Mammary epithelial cell (primary cell): ENCODE measurements around the gene AGR2.

Experiments used
- EZH2 ChIP-seq: IDR thresholded peaks from 2 replicates; pipeline ENCODE4 v1.6.1; 2012; ENCODE audit warnings: low read length, inconsistent platforms, borderline replicate concordance
- TF ChIP-seq, protein P1 (sequence below), 2 donors: IDR thresholded peaks in 1 of 2; conservative IDR thresholded peaks in 1 of 2; 2 replicates each; pipeline ENCODE4 v1.5.1; 2011 to 2012; ENCODE audit warnings: inconsistent platforms in 2 of 2, low read length in 2 of 2, mild to moderate bottlenecking in 2 of 2, control low read depth in 1 of 2, low read depth in 1 of 2; ENCODE audit not compliant: insufficient read depth in 1 of 2; ENCODE audit errors: extremely low read depth in 1 of 2

- TF ChIP-seq, protein P1, sequence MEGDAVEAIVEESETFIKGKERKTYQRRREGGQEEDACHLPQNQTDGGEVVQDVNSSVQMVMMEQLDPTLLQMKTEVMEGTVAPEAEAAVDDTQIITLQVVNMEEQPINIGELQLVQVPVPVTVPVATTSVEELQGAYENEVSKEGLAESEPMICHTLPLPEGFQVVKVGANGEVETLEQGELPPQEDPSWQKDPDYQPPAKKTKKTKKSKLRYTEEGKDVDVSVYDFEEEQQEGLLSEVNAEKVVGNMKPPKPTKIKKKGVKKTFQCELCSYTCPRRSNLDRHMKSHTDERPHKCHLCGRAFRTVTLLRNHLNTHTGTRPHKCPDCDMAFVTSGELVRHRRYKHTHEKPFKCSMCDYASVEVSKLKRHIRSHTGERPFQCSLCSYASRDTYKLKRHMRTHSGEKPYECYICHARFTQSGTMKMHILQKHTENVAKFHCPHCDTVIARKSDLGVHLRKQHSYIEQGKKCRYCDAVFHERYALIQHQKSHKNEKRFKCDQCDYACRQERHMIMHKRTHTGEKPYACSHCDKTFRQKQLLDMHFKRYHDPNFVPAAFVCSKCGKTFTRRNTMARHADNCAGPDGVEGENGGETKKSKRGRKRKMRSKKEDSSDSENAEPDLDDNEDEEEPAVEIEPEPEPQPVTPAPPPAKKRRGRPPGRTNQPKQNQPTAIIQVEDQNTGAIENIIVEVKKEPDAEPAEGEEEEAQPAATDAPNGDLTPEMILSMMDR (conservative IDR thresholded peaks at IDR 0.05 in 1 of 2, IDR thresholded peaks at IDR 0.05 in 1 of 2; ENCODE audit: extremely low read depth in 1 of 2, insufficient read depth in 1 of 2, low read depth in 1 of 2, low read length in 2 of 2), result no peak
- no peak for TF ChIP-seq EZH2
Observed at GRCh38 chr7:16803125-16803524, 1.7 kb downstream of the AGR2 start.
